ENCODE measurements around the gene MPPED2.

The MPPED2 gene

GRCh38 chr11:30477061-30477460 lies 109.1 kb downstream of the MPPED2 start:
- H3K27ac ChIP-seq (ENCODE audit: low read length): no peak overlapping the region
- no peak for DNase-seq (ENCODE audit: low read depth, low spot score)
- no peaks in the 10 kb centered on the region for H3K36me3 ChIP-seq (ENCODE audit: control insufficient read depth, insufficient read depth, low read length)
- peaks cover 2% of the 10 kb centered on the region; the same call in 1 of the 2 replicates for H3K4me1 ChIP-seq (ENCODE audit: control insufficient read depth, insufficient read depth, low read length)
- H3K4me3 ChIP-seq (ENCODE audit: low read length): no peak overlapping the region
- H3K27me3 ChIP-seq (ENCODE audit: control insufficient read depth, insufficient read depth, low read length): no peaks in the 10 kb centered on the region
- H3K9me3 ChIP-seq (ENCODE audit: control insufficient read depth, insufficient read depth, low read length): no peaks in the 10 kb centered on the region

GRCh38 chr11:30474151-30474954 lies 111.8 kb downstream of the MPPED2 start:
- Histone ChIP-seq H3K4me3 (ENCODE audit: low read length) (no peak overlapping the region), H3K9me3 (ENCODE audit: control insufficient read depth, insufficient read depth, low read length) (no peaks in the 10 kb centered on the region), H3K27me3 (ENCODE audit: control insufficient read depth, insufficient read depth, low read length) (no peaks in the 10 kb centered on the region), H3K36me3 (ENCODE audit: control insufficient read depth, insufficient read depth, low read length) (no peaks in the 10 kb centered on the region), H3K27ac (ENCODE audit: low read length) (no peak overlapping the region), H3K4me1 (ENCODE audit: control insufficient read depth, insufficient read depth, low read length) (no peaks in the 10 kb centered on the region)
- no CpG with 5 or more reads among the region's 4 CpGs for WGBS (ENCODE audit: insufficient coverage, insufficient read length)
- DNase-seq (ENCODE audit: low read depth, low spot score): no peak

GRCh38 chr11:30471244-30471643 lies 114.9 kb downstream of the MPPED2 start:
- Histone ChIP-seq H3K27ac (ENCODE audit: low read length) (no peak overlapping the region), H3K4me1 (ENCODE audit: control insufficient read depth, insufficient read depth, low read length) (peaks cover 5% of the 10 kb centered on the region), H3K4me3 (ENCODE audit: low read length) (no peak overlapping the region), H3K27me3 (ENCODE audit: control insufficient read depth, insufficient read depth, low read length) (no peaks in the 10 kb centered on the region), H3K9me3 (ENCODE audit: control insufficient read depth, insufficient read depth, low read length) (no peaks in the 10 kb centered on the region), H3K36me3 (ENCODE audit: control insufficient read depth, insufficient read depth, low read length) (no peaks in the 10 kb centered on the region; the same call in 1 of the 2 replicates)
- WGBS (ENCODE audit: insufficient coverage, insufficient read length): no CpG with 5 or more reads among the region's 2 CpGs
- DNase-seq (ENCODE audit: low read depth, low spot score): no peak

GRCh38 chr11:30468881-30469280 lies 117.3 kb downstream of the MPPED2 start:
- no peaks in the 10 kb centered on the region; the same call in 1 of the 2 replicates for H3K36me3 ChIP-seq (ENCODE audit: control insufficient read depth, insufficient read depth, low read length)
- no peaks in the 10 kb centered on the region for H3K9me3 ChIP-seq (ENCODE audit: control insufficient read depth, insufficient read depth, low read length)
- DNase-seq (ENCODE audit: low read depth, low spot score): no peak
- H3K4me1 ChIP-seq (ENCODE audit: control insufficient read depth, insufficient read depth, low read length): peaks cover 5% of the 10 kb centered on the region
- H3K4me3 ChIP-seq (ENCODE audit: low read length): no peak overlapping the region
- no peak overlapping the region for H3K27ac ChIP-seq (ENCODE audit: low read length)
- WGBS (ENCODE audit: insufficient coverage, insufficient read length): no CpG with 5 or more reads among the region's 2 CpGs
- no peaks in the 10 kb centered on the region for H3K27me3 ChIP-seq (ENCODE audit: control insufficient read depth, insufficient read depth, low read length)

- H3K9me3 ChIP-seq (ENCODE audit: control insufficient read depth, insufficient read depth, low read length): no peaks in the 10 kb centered on the region
- H3K27me3 ChIP-seq (ENCODE audit: control insufficient read depth, insufficient read depth, low read length): no peaks in the 10 kb centered on the region
- peaks cover 8% of the 10 kb centered on the region for H3K4me1 ChIP-seq (ENCODE audit: control insufficient read depth, insufficient read depth, low read length)
- DNase-seq (ENCODE audit: low read depth, low spot score): no peak
- H3K4me3 ChIP-seq (ENCODE audit: low read length): no peak overlapping the region
- H3K27ac ChIP-seq (ENCODE audit: low read length): no peak overlapping the region
- no peaks in the 10 kb centered on the region; the same call in 1 of the 2 replicates for H3K36me3 ChIP-seq (ENCODE audit: control insufficient read depth, insufficient read depth, low read length)
Measured at GRCh38 chr11:30467176-30467575, 119.0 kb downstream of the MPPED2 start.

GRCh38 chr11:30465623-30466022 lies 120.5 kb downstream of the MPPED2 start:
- H3K27ac ChIP-seq (ENCODE audit: low read length): no peak overlapping the region
- H3K4me3 ChIP-seq (ENCODE audit: low read length): no peak overlapping the region
- H3K9me3 ChIP-seq (ENCODE audit: control insufficient read depth, insufficient read depth, low read length): no peaks in the 10 kb centered on the region
- DNase-seq (ENCODE audit: low read depth, low spot score): no peak
- H3K4me1 ChIP-seq (ENCODE audit: control insufficient read depth, insufficient read depth, low read length): peaks cover 8% of the 10 kb centered on the region
- no peaks in the 10 kb centered on the region; the same call in 1 of the 2 replicates for H3K36me3 ChIP-seq (ENCODE audit: control insufficient read depth, insufficient read depth, low read length)
- no CpG with 5 or more reads among the region's 1 CpG for WGBS (ENCODE audit: insufficient coverage, insufficient read length)
- H3K27me3 ChIP-seq (ENCODE audit: control insufficient read depth, insufficient read depth, low read length): no peaks in the 10 kb centered on the region

GRCh38 chr11:30465192-30465591 lies 121.0 kb downstream of the MPPED2 start:
- DNase-seq (ENCODE audit: low read depth, low spot score): no peak
- Histone ChIP-seq H3K36me3 (ENCODE audit: control insufficient read depth, insufficient read depth, low read length) (no peaks in the 10 kb centered on the region; the same call in 1 of the 2 replicates), H3K27me3 (ENCODE audit: control insufficient read depth, insufficient read depth, low read length) (no peaks in the 10 kb centered on the region), H3K4me3 (ENCODE audit: low read length) (no peak overlapping the region), H3K27ac (ENCODE audit: low read length) (no peak overlapping the region), H3K4me1 (ENCODE audit: control insufficient read depth, insufficient read depth, low read length) (peaks cover 8% of the 10 kb centered on the region), H3K9me3 (ENCODE audit: control insufficient read depth, insufficient read depth, low read length) (no peaks in the 10 kb centered on the region)
- WGBS (ENCODE audit: insufficient coverage, insufficient read length): no CpG with 5 or more reads among the region's 2 CpGs

GRCh38 chr11:30463266-30463665 lies 122.9 kb downstream of the MPPED2 start:
- H3K9me3 ChIP-seq (ENCODE audit: control insufficient read depth, insufficient read depth, low read length): no peaks in the 10 kb centered on the region
- no CpG with 5 or more reads among the region's 2 CpGs for WGBS (ENCODE audit: insufficient coverage, insufficient read length)
- no peak overlapping the region for H3K4me3 ChIP-seq (ENCODE audit: low read length)

GRCh38 chr11:30462421-30462820 lies 123.7 kb downstream of the MPPED2 start:
- Histone ChIP-seq H3K27me3 (ENCODE audit: control insufficient read depth, insufficient read depth, low read length) (no peaks in the 10 kb centered on the region), H3K36me3 (ENCODE audit: control insufficient read depth, insufficient read depth, low read length) (no peaks in the 10 kb centered on the region; the same call in 1 of the 2 replicates), H3K27ac (ENCODE audit: low read length) (no peak overlapping the region), H3K4me3 (ENCODE audit: low read length) (no peak overlapping the region), H3K4me1 (ENCODE audit: control insufficient read depth, insufficient read depth, low read length) (peaks cover 8% of the 10 kb centered on the region), H3K9me3 (ENCODE audit: control insufficient read depth, insufficient read depth, low read length) (no peaks in the 10 kb centered on the region)
- DNase-seq (ENCODE audit: low read depth, low spot score): no peak
- WGBS (ENCODE audit: insufficient coverage, insufficient read length): 100% methylated on average over 2 of the region's 3 CpGs

More at GRCh38 chr11:30463266-30463665, 122.9 kb downstream of the MPPED2 start:
- no peak overlapping the region for H3K27ac ChIP-seq (ENCODE audit: low read length)
- DNase-seq (ENCODE audit: low read depth, low spot score): no peak
- H3K4me1 ChIP-seq (ENCODE audit: control insufficient read depth, insufficient read depth, low read length): peaks cover 8% of the 10 kb centered on the region
- H3K27me3 ChIP-seq (ENCODE audit: control insufficient read depth, insufficient read depth, low read length): no peaks in the 10 kb centered on the region
- no peaks in the 10 kb centered on the region; the same call in 1 of the 2 replicates for H3K36me3 ChIP-seq (ENCODE audit: control insufficient read depth, insufficient read depth, low read length)

GRCh38 chr11:30459821-30460220 lies 126.3 kb downstream of the MPPED2 start:
- WGBS (ENCODE audit: insufficient coverage, insufficient read length): no CpG with 5 or more reads among the region's 3 CpGs
- Histone ChIP-seq H3K9me3 (ENCODE audit: control insufficient read depth, insufficient read depth, low read length) (no peaks in the 10 kb centered on the region), H3K27me3 (ENCODE audit: control insufficient read depth, insufficient read depth, low read length) (no peaks in the 10 kb centered on the region), H3K36me3 (ENCODE audit: control insufficient read depth, insufficient read depth, low read length) (no peaks in the 10 kb centered on the region), H3K4me1 (ENCODE audit: control insufficient read depth, insufficient read depth, low read length) (0 out of 2 replicates have a peak, but pooled peaks cover 3% of the 10 kb centered on the region), H3K4me3 (ENCODE audit: low read length) (no peak overlapping the region), H3K27ac (ENCODE audit: low read length) (no peak overlapping the region)
- no peak for DNase-seq (ENCODE audit: low read depth, low spot score)

GRCh38 chr11:30459306-30459705 lies 126.8 kb downstream of the MPPED2 start:
- no CpG with 5 or more reads among the region's 3 CpGs for WGBS (ENCODE audit: insufficient coverage, insufficient read length)
- no peaks in the 10 kb centered on the region for H3K36me3 ChIP-seq (ENCODE audit: control insufficient read depth, insufficient read depth, low read length)
- no peaks in the 10 kb centered on the region for H3K27me3 ChIP-seq (ENCODE audit: control insufficient read depth, insufficient read depth, low read length)
- H3K9me3 ChIP-seq (ENCODE audit: control insufficient read depth, insufficient read depth, low read length): no peaks in the 10 kb centered on the region
- DNase-seq (ENCODE audit: low read depth, low spot score): no peak
- H3K4me1 ChIP-seq (ENCODE audit: control insufficient read depth, insufficient read depth, low read length): 0 out of 2 replicates have a peak, but pooled peaks cover 3% of the 10 kb centered on the region
- no peak overlapping the region for H3K4me3 ChIP-seq (ENCODE audit: low read length)
- H3K27ac ChIP-seq (ENCODE audit: low read length): no peak overlapping the region

All from iPS DF 6.9 (cell line).